NCI-H524 (cell line): Measurements from ENCODE around the gene KLK11.

Source experiments
- DNase-seq, 2 experiments: peaks; one replicate each; lab custom pipeline; 2025; lab: John Stamatoyannopoulos, UW

KLK11 gene

DNA sequence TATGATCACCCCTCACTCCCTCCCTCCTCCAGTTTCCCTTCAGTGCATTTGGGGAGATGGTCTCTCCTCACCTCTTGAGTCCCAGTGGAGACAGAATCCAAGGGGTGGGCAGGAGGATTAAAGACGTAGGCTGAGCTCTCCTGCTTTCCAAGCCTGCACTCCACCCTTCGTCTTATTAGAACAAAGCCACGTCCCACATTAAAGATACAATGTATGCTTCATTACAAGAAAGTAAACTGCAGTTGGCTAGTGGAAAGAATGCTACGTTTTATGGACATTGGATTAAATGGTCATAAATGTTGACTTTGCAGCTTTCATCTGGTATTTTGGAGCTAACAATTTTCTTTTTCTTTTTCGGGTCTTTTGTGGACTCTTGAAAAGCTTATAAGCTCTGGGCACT lies 1.5 kb upstream of the KLK11 start:
- DNase-seq, result no peak

DNA sequence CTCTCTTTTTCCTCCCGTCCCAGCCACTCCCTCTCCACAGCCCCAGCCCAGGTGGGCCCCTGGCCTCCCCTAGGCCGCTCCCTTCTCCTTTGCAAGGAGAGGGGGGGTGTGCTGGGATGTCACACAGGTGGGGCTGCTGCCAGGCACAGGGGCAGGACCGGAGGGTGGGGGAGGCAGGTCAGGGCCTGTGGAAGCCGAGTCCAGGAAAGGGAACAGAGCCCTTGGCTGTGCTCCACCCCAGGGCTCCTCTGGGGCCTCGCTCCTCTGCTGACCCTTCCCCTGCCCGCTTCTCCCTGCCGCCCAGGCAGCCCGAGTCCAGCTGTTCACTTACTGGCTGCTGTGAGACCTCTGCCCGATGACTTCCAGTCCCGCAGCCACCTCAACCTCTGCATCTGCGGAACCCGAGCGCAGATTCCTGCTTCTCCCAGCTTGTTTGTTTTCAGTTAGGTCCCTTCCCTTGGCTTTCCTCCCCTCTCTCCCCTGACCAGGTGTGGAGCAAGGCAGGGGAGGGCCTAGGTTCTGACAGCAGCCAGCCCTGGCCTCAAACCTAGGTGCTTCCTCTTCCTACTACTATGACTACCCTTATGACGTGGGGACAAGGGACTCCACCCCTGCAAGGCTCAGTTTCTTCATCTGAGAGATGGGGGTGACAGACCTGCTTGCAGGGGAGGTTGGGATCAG lies 850 bp upstream of the KLK11 start:
- no peak for DNase-seq

DNA sequence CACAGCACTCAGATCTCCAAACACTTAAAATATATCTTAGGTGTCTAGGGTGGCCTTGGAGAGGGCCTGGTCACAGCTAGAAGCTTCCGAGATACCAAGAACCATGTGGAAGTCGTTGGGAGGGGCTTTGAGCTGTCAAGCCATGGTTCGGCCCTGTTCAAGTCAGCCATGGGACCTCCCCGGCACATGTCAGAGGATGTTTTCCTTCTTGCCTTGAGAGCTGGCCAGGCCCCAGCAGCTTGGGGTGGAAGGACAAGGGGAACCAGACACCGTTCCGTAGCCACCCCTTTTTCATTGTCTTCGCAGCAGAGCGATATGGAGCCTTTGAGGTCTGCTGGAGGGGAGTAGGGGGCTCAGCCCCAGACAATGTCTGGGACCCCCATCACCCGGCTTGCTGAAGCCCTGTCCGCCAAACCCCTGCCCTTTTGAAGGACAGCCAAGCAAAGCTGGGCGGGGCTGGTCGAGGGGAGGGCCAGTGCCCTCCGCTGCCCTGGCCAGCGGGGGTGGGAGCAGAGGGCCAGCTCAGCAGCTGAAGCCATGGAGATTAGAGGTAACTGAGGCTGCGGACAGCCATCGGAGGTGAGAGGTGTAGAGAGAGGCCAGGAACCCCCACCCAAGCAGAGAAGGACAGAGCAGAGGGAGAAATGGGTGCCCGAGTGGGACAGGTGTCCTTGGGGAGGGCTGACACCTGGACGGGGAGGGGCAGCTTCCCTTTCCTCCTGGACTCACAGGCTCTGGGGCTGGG lies 435 bp downstream of the KLK11 start:
- no peak for DNase-seq

DNA sequence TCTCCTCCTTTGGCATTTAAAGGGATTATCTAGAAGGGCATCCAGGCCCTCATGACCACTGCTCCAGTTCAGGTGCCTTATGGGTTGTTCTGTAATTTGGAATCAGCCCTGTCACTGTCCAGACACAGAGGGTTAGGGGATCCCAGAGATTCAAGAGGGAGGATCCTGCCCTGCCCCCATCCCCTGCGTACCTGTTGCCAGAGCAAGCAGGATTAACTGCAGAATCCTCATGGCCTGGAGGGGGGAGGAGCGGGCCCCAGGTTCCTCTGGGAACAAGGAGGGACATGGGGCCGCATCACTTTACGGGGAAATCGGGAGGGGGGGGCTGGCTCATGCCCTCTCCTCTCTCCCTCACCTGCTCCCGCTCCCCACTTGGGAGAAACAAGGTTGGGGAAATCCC lies 1.0 kb downstream of the KLK11 start:
- no peak for DNase-seq

DNA sequence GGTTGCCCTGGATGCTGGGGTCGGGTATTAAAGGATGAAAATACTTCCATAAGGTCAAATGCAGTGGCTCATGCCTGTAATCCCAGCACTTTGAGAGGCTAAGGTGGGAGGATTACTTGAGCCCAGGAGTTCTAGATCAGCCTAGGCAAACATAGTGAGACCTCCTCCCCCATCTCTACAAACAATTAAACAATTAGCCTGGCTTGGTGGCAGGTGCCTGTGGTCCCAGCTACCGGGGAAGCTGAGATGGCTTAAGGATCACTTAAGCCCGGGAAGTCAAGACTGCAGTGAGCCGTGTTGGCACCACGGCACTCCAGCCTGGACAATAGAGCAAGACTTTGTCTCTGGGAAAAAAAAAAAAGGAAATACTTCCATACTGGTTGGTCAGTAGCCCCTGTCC lies 1.5 kb downstream of the KLK11 start:
- DNase-seq, result no peak

GRCh38 chr19:51023946-51024345 lies 2.5 kb downstream of the KLK11 start:
- DNase-seq, result no peak

- no peak for DNase-seq
These were observed 3.9 kb downstream of the KLK11 start for GRCh38 chr19:51022526-51022925.

DNA sequence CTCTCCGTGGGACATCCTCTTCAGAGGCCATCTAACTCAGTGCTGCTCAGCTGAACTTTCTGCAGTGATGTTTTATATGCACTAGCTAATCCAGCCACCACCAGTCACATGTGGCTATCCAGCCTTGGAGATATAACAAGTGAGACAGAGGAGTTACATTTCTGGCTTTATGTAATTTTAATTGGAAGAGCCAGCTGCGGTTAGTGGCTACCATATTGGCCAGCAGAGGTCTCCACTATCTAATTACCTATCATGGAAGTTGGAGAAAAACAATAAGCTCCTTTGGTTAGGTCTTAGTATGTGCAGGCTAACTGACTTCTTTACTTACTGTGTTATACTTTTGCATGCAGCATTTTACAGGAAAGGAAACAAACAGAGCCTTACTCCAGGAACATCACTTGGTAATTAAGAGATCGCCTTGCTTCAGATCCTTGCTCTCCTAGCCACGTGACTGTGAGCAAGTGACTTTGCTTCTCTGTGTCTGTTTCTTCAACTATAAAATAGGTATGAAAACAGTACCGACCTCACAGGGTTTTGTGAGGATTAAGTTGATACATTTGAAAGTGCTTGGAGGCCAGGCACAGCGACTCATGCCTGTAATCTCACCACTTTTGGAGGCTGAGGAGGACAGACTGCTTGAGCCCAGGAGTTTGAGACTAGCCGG lies 5.3 kb downstream of the KLK11 start:
- peak; percentile 10 to 53 for DNase-seq

GRCh38 chr19:51019544-51019925 lies 6.9 kb downstream of the KLK11 start, which contains the start of gene KLK10:
KLK10 (minus strand) TSS chr19:51019709; CDS start chr19:51019130, 579 bp downstream.
- no peak for DNase-seq

- no peak for DNase-seq
These were observed 7.5 kb downstream of the KLK11 start for GRCh38 chr19:51018745-51019543.

DNA sequence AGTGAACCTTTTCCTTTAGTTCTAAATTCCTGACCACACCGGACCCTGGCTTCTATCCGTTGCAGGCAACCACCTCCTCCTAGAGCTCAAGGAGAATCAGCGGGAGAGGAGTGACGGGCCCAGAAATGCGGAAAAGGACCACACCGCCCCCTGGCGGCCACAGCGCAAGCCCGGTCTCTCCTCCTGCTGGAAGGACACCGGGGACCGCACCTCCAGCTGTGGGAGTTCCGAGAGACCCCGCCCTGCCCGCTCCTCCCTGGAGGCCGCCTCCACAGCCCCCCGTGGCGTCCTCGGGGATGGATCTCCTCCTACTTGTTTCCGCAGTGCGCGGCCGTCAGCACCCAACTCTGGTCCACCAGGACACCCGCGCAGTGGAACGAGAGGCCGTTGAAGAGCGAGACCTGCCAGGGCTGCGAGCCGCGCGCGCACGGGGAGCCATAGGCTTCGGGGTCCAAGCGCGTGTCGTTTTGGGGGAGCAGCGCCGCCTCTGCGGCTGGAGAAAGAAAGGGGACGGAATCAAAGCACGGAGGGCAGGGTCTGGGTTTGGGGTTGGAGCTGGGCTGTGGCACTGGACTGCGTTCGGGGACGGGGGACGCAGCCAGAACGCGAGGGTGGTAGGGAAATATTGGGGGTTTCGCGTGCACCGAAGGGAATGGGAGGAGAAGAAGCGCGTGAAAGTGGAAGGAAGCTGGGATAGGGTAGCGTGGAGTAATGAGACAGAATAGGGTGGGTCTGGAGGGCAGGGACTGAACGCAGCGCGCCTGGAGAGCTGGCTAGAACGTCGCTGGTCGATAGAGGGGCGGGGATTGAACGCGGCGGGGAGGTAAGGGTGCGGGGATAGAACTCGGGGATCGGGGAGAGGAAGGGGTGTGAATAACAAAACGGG lies 9.4 kb downstream of the KLK11 start:
- DNase-seq, result peak; percentile 10 to 51

DNA sequence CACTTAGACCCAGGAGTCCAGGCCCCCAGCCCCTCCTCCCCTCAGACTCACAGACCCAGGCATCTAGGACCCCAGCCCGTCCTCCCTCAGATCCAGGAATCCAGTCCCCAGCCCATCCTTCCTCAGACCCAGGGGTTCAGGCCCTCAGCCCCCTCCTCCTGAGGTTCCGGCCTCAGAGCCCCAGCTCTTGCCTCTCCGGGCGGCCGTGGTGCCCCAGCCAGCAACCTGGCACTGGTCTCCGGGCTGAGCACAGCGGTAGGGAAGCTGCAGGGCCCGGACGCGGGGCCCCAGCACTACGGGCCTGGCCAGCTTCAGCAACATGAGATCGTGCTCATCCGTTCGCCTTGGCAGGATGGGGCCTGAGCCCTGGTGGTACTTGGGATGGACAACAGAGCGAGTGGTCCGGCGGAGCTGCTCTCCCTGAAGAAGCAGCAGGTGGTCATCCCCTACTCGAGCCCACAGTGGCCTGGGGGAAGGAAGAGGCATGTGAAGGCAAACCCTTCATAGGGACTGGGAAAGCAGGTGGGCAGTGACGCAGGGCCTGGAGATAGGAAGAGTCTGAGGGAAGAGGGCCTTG lies 10.6 kb downstream of the KLK11 start:
- no peak for DNase-seq

GRCh38 chr19:51014242-51014641 lies 12.2 kb downstream of the KLK11 start:
- DNase-seq, result no peak

- DNase-seq, result no peak
These were observed 13.7 kb downstream of the KLK11 start for GRCh38 chr19:51012661-51013190.

- no peak for DNase-seq
These were observed 16.2 kb downstream of the KLK11 start for GRCh38 chr19:51010066-51010795.

GRCh38 chr19:51009061-51009891 lies 17.1 kb downstream of the KLK11 start:
- DNase-seq, result no peak

DNA sequence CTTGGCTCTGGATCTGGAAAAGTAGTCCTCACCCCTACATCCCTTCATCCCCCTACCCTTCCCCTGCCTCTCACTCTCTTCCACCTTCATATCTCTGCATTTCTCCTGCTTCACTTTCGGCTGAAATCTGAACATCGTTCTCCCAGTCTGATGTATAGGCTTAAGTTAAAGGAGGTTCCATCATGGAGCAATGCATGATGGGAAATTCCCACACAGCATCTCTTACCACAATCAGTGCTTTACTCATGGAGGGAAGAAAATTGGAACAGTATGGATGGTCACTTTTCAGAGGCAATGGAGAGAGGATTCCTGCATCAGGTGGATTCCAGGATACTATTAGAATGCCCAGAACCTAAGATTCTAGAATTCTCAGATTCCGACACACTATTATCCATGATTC lies 18.9 kb downstream of the KLK11 start:
- no peak for DNase-seq

DNA sequence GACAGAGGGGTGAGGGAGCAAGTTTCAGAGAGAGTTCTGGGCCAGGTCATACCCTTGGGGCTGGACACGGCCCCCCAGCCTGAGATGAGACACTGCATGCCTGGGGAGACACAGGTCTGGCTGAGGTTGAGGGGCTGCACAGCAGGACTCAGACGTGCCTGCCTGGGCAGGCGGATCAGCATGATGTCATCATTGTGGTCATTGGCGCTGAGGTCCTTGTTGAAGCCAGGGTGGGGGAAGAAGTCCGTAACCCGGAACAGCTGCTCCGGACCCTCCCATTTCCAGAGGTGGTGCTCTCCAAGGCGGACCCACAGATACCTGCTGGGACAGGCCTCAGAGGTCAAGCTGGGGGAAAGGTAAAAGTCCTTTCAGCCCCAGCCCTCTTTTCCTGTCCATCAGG lies 20.0 kb downstream of the KLK11 start:
- no peak for DNase-seq

DNA sequence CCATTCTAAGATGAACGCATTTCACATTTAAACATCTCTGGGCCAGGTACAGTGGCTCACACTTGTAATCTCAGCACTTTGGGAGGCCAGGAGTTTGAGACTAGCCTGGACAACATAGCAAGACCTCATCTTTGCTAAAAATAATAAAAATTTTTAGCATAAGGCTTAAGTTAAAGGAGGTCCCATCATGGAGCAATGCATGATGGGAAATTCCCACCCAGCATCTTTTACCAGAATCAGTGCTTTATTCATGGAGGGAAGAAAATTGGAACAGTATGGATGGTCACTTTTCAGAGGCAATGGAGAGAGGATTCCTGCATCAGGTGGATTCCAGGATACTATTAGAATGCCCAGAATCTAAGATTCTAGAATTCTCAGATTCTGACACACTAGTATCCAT lies 21.2 kb downstream of the KLK11 start:
- no peak for DNase-seq
